Naive thymus-derived CD8-positive, alpha-beta T cell (primary cell): ENCODE results near the gene TTC12. TPM values are rescaled to one million over a fixed set of nuclear protein-coding genes. Genes with fewer than 3 reads are reported as not detected.
A peak's percentile ranks its signal among the peaks of the same experiment; 100 is the strongest.
"Not testable (repeated sequence)": the region's sequence is repeated elsewhere in the genome, so short reads cannot be mapped to it uniquely, and the experiment has no call there.

Experiments used
- ATAC-seq, 2 donors: fragments of 150-1000 bp; cut with Tn5 transposase in 1 of 2; sonication (Bioruptor Pico), chemical (Tn5 transposase) in 1 of 2; 1 replicate in 1 of 2; 2 replicates in 1 of 2; pipeline ENCODE4 v1.10.0; 2021; ENCODE audit warnings: mild to moderate bottlenecking in 2 of 2, moderate library complexity in 2 of 2
- POLR2A ChIA-PET: fragments of 350-600 bp; sonication (Branson Sonifier 250); formaldehyde crosslinking; loops from one replicate; lab custom pipeline; 2021; ENCODE audit warnings: antibody characterized with exemption; lab: Charles Lee
- DNase-seq, 10 donors: peaks; one replicate each; pipeline versions ENCODE4 v3.0.0 to v3.0.0-alpha.2; 2020 to 2022
- H3K27ac Mint-ChIP-seq, 10 donors: one replicate each; pipeline ENCODE4 v1.8.0; 2020 to 2022; ENCODE audit warnings: mild to moderate bottlenecking in 10 of 10, mixed read lengths in 10 of 10, moderate library complexity in 4 of 10, inconsistent platforms in 1 of 10
- H3K27me3 Mint-ChIP-seq, 5 donors: one replicate each; pipeline ENCODE4 v1.8.0; 2021 to 2022; ENCODE audit warnings: mixed read lengths in 5 of 5
- H3K36me3 Mint-ChIP-seq, 3 donors: one replicate each; pipeline ENCODE4 v1.8.0; 2020 to 2022; ENCODE audit warnings: mixed read lengths in 3 of 3, mild to moderate bottlenecking in 2 of 3, inconsistent platforms in 1 of 3
- H3K4me1 Mint-ChIP-seq, 4 donors: one replicate each; pipeline ENCODE4 v1.8.0; 2021 to 2022; ENCODE audit warnings: mixed read lengths in 4 of 4
- H3K4me3 Mint-ChIP-seq, 10 donors: one replicate each; pipeline ENCODE4 v1.8.0; 2020 to 2022; ENCODE audit warnings: mild to moderate bottlenecking in 10 of 10, mixed read lengths in 10 of 10, moderate library complexity in 6 of 10, inconsistent platforms in 1 of 10
- H3K9me3 Mint-ChIP-seq, 9 donors: one replicate each; pipeline ENCODE4 v1.8.0; 2020 to 2022; ENCODE audit warnings: mixed read lengths in 9 of 9, mild to moderate bottlenecking in 3 of 9, inconsistent platforms in 1 of 9, moderate library complexity in 1 of 9
- polyA plus RNA-seq, 3 donors: library from polyadenylated mRNA; unstranded; fragments of 300-500 nt; fragmentation: Illumina TruSeq; gene quantifications; one replicate each; pipeline ENCODE4 v1.2.3, GENCODE V29; 2021
- total RNA-seq, 8 experiments: library from RNA in 2 of 8; stranded (reverse) in 2 of 8; gene quantifications; one replicate each; pipeline ENCODE4 v1.2.3 and lab custom pipeline; 2021 to 2026

TTC12 gene
- total and polyA plus RNA-seq, 5 experiments from 2014 or later, result 6.9 to 95.8 (median 11.3) TPM

DNA sequence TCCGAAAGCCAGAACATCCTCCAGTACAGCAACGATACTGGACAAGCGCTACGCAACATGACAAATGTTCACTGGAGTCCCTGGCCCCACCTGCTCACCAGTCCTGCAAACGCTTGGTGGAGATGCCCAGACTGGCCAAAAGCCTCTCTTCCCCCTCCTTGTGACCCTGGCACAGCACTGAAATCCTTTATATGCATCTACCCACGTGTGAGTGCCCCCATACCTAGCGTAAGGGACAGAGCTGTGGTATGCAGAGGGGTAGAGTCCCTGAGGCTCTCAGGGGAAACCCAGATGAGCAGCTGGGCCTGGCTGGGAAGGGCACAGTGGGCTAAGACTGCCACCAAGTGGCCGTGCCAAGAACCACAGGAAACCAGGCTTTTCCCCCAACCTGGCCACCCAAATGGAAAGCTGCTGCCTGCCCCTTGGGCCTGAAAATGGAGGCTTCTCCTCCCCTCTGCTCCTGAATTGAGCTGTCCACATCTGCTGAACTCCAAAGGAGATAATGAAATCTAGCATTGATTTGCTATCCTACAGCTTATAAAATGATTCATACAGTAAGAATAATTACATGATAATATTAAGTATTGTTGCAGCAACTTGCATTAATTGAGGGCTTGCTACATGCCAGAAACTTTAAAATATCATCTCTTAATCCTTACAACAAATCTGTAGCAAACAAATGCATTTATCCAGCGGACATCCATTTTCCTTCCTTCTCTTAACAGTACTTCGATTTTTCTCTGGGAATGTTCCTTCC lies 24.8 kb upstream of the TTC12 start:
- peak; percentile 82 to 89 for ATAC-seq
- DNase-seq, result peak; percentile 32 to 71 (median 50)
- H3K36me3 Mint-ChIP-seq, result no peaks in the 10 kb centered on the region
- peaks cover 8 to 15% (median 12%) of the 10 kb centered on the region in 5 donors for H3K27me3 Mint-ChIP-seq
- no peaks in the 10 kb centered on the region for H3K9me3 Mint-ChIP-seq
- H3K4me1 Mint-ChIP-seq, result no peaks in the 10 kb centered on the region
- POLR2A ChIA-PET, result no interaction called here
- no peak overlapping the region for H3K4me3 Mint-ChIP-seq
- H3K27ac Mint-ChIP-seq, result no peak overlapping the region

DNA sequence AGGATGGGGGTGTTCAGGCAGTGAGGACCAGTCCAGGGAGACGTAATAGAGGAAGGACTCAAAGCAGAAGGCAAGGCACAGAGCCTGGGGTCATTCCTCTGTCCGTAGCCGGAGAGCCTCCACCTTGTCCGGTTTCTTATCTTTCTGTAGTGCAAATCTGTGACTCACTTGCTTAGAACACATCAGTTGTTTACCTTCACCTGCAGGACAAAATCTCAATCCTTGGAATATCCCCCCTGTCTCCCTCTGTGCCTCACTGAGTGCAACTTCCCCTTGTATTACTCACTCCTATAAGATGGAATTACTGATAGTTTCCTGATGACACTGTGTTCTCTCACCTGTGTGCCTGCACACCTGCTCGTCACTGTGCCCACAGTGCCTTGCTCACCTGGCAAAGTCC lies 20.4 kb upstream of the TTC12 start:
- POLR2A ChIA-PET, result no interaction called here
- Mint-ChIP-seq H3K9me3 (no peaks in the 10 kb centered on the region), H3K4me1 (no peaks in the 10 kb centered on the region), H3K36me3 (no peaks in the 10 kb centered on the region), H3K27me3 (peaks cover 21 to 48% (median 31%) of the 10 kb centered on the region in 5 donors), H3K27ac (no peak overlapping the region), H3K4me3 (no peak overlapping the region)
- no peak for ATAC-seq
- no peak for DNase-seq

DNA sequence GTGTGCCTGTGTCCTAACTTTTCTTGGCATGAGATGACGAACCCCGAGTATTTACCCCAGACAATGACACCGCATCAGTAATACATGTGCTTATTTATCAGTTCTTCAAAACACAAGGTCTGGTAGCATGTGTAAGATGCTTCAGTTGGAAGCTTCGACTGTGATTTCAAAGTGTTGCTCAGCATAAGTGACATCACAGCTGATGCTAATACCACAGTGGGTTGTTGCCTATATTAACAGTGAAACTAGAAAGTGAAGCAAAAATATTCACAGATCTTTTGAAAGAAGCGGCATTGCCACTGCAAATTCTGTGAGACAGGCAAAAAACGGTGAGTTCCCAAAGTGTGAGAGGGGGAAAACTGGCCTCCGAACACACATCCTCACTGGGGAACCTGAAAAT lies 18.4 kb upstream of the TTC12 start:
- Mint-ChIP-seq H3K9me3 (no peaks in the 10 kb centered on the region), H3K27me3 (peaks cover 21 to 69% (median 41%) of the 10 kb centered on the region in 5 donors), H3K27ac (no peak overlapping the region), H3K4me3 (no peak overlapping the region), H3K36me3 (no peaks in the 10 kb centered on the region), H3K4me1 (no peaks in the 10 kb centered on the region)
- DNase-seq (no peak), ATAC-seq (no peak)
- POLR2A ChIA-PET, result no interaction called here

DNA sequence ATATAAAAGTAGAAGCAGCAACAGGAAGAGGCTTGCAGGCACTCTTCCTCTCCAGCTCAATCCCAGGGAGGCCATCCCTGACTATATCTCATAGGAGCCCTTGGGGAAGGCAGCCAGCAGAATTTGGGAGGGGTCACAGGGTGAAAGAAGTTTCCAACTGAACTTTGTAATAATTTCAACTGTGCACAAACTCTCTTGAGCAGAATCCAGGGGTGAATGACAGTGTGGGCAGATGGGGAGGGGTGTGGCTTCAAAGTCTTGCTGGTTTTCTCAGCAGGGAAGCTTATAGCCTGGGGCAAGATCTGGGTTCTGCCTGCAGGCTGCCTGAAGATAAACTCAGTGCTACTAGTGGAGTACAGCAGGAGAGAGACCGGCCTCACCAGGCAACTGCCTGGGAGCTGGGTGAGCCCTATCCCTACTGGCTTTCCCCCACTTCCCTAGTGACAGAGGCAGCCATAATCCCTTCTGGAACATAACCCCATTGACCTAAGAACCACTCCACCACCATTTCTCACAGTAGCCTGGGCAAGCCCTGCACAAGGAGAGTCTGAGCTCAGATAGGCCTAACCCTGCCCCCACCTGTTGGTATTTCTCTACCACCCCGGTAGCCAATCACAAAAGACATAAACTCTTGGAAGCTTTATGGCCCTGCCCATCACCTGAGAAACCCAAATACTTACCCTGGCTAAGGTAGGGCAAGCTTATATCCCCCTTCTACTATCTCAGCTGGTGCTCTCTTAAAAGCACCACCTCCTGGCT lies 17.8 kb upstream of the TTC12 start:
- no peak overlapping the region for H3K27ac Mint-ChIP-seq
- DNase-seq, result no peak
- POLR2A ChIA-PET, result no interaction called here
- peaks cover 21 to 75% (median 44%) of the 10 kb centered on the region in 5 donors for H3K27me3 Mint-ChIP-seq
- no peaks in the 10 kb centered on the region for H3K9me3 Mint-ChIP-seq
- H3K4me1 Mint-ChIP-seq, result no peaks in the 10 kb centered on the region
- no peaks in the 10 kb centered on the region for H3K36me3 Mint-ChIP-seq
- ATAC-seq, result no peak
- H3K4me3 Mint-ChIP-seq, result no peak overlapping the region

DNA sequence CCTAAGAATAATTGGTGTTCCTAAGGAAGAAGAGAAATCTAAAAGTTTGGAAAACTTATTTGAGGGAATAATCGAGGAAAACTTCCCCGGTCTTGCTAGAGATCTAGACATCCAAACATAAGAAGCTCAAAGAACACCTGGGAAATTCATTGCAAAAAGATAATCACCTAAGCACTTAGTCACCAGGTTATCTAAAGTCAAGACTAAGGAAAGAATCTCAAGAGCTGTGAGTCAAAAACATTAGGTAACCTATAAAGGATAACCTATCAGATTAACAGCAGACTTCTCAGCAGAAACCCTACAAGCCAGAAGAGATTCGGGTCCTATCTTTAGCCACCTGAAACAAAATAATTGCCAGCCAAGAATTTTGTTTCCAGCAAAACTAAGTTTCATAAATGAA lies 15.9 kb upstream of the TTC12 start:
- ATAC-seq, DNase-seq, H3K9me3 Mint-ChIP-seq, H3K36me3 Mint-ChIP-seq, POLR2A ChIA-PET, H3K4me3 Mint-ChIP-seq, H3K4me1 Mint-ChIP-seq, H3K27ac Mint-ChIP-seq: not testable (repeated sequence)
- peaks cover 14 to 75% (median 53%) of the 10 kb centered on the region in 5 donors for H3K27me3 Mint-ChIP-seq

DNA sequence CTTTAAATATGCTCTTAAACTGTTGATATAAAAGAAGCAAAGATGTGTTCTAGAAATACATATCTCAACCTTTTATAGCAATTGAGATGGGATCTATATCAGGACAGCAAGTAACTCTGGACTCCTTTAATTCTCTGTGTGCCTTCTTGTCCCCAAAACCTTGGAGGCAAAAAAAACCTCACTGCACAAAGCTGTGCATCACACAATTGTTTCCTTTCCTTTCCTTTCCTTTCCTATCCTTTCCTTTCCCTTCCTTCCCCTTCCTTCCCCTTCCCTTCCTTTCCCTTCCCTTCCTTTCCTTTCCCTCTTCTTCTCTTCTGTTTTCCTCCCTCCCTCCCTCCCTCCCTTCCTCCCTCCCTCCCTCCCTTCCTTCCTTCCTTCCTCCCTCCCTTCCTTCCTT lies 9.5 kb upstream of the TTC12 start:
- H3K4me3 Mint-ChIP-seq, result no peak overlapping the region
- ATAC-seq (no peak), DNase-seq (no peak)
- no peaks in the 10 kb centered on the region for H3K36me3 Mint-ChIP-seq
- POLR2A ChIA-PET, result no interaction called here
- peaks cover 0 to 21% (median 18%) of the 10 kb centered on the region in 5 donors for H3K27me3 Mint-ChIP-seq
- H3K4me1 Mint-ChIP-seq, result no peaks in the 10 kb centered on the region
- peak overlapping the region in 3 of 10 donors; percentile 76 to 86 (median 81) for H3K27ac Mint-ChIP-seq
- no peaks in the 10 kb centered on the region for H3K9me3 Mint-ChIP-seq

DNA sequence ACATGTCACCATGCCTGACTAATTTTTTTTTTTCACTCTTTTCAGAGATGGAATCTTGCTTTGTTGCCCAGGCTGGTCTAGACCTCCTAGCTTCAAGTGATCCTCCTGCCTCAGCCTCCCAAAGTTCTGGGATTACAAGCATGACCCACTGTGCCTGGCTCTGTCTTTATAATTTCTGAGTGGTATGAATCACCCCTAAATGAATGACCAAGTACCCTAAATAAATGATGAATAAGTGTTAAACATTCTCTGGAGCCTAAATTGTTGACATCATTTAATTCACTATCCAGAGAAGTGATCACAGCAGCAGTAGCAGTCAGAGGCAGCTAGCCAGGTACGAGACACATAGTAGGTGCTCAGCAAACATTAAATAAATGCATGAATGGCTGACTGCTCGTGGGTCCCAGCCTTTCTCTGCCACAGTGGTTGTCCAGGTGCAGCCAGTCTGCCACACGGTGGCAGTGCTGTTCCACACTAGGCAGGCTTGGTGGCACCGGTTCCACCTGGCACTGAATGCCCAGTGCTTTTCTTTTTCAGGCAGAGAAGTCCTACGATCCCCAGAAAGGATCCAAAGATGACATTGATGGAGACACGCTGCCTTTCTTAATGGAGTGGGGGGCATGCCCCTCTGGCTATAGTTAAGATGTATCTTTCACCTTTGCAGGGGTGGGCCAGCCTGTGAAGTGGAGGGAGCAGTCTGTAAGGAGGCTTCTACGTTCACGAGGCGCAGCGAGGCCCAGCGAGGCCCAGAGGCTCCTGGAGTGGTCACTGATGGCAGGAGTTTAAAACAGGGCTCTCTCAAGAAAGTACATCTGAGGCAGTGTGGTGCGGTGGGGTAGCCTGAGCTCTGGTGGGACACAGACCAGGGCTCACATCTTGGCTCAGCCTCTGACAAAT lies 8.7 kb upstream of the TTC12 start:
- peak overlapping the region in 3 of 10 donors; percentile 76 to 86 (median 81) for H3K27ac Mint-ChIP-seq
- H3K4me1 Mint-ChIP-seq, result no peaks in the 10 kb centered on the region
- DNase-seq, result peak; percentile 40 to 85 (median 59)
- H3K9me3 Mint-ChIP-seq, result no peaks in the 10 kb centered on the region
- no peak overlapping the region for H3K4me3 Mint-ChIP-seq
- POLR2A ChIA-PET, result no interaction called here
- no peaks in the 10 kb centered on the region for H3K36me3 Mint-ChIP-seq
- peak; percentile 75 to 99 for ATAC-seq
- H3K27me3 Mint-ChIP-seq, result peaks cover 0 to 15% (median 13%) of the 10 kb centered on the region in 5 donors

DNA sequence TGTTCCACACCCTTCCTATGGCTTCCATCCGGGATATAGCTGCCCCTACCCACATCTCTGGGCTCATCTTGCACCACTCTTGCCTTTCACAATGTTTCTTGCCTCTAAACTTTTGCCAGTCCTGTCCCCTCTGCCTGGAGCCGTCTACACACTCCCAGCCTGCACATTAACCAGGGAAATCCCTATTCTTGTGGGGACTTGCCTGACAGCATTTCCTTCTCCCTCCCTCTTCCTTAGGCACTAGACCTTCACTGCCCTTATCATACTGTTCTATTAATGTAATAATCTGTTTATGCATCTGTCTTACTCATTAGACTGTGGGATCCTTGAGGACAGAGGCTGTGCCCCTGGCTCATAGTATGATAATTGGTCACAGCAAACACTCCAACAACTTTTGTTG lies 5.8 kb upstream of the TTC12 start:
- H3K4me1 Mint-ChIP-seq, result peaks cover 5 to 11% (median 5%) of the 10 kb centered on the region in 4 donors
- POLR2A ChIA-PET, result no interaction called here

DNA sequence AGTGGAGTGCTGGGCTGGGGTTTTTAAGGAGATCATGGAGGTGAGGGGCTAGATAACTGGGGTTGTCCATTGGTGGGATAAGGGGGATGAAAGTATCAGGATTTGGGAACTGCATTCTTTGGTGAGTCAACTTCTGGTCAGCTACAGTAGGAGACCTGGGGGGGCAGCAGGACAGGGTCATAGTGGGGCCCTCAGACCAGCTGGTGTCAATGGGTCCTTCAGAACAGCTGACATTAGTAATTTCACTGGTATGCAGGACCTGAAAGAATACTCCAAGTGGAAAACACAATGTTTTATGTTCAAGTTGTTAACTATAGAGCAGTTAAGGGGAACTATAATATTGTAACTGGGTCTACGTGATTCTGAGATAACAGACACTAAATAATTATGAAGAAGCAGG lies 2.8 kb upstream of the TTC12 start:
- peak overlapping the region in 4 of 10 donors; percentile 25 to 66 (median 57) for H3K27ac Mint-ChIP-seq
- POLR2A ChIA-PET, result no interaction called here
- H3K27me3 Mint-ChIP-seq, result peaks cover 0 to 2% (median 0%) of the 10 kb centered on the region in 5 donors
- H3K4me1 Mint-ChIP-seq, result peaks cover 14 to 29% (median 24%) of the 10 kb centered on the region in 4 donors
- peaks cover 0 to under 1% (median 0%) of the 10 kb centered on the region in 3 donors for H3K36me3 Mint-ChIP-seq
- no peak for ATAC-seq
- H3K9me3 Mint-ChIP-seq, result no peaks in the 10 kb centered on the region
- no peak overlapping the region for H3K4me3 Mint-ChIP-seq
- DNase-seq, result no peak

More for the DNA sequence above, 5.8 kb upstream of the TTC12 start:
- no peak overlapping the region for H3K4me3 Mint-ChIP-seq
- H3K36me3 Mint-ChIP-seq, result no peaks in the 10 kb centered on the region
- peaks cover 0 to 4% (median 0%) of the 10 kb centered on the region in 5 donors for H3K27me3 Mint-ChIP-seq
- DNase-seq (no peak), ATAC-seq (no peak)
- H3K9me3 Mint-ChIP-seq, result no peaks in the 10 kb centered on the region
- H3K27ac Mint-ChIP-seq, result no peak overlapping the region

DNA sequence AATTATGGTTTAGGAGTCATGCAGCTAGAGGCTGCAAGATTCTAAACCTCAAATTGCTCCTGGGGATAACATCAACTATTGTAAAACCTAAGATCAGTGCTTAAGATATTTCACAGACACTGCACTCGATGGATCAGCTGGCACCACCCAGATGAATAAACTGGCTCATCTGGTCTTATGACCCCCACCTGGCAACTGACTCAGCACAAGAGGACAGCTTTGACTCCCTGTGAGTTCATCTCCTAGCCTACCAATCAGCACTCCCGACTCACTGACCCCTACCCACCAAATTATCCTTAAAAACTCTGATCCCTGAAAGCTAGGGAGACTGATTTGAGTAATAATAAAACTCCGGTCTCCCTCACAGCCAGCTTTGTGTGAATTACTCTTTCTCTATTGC lies 782 bp upstream of the TTC12 start:
- peaks cover 20 to 41% (median 27%) of the 10 kb centered on the region in 4 donors for H3K4me1 Mint-ChIP-seq
- POLR2A ChIA-PET, result interaction anchor here (1.1 to 1.4 kb wide), 3 partner anchors 9 to 1387 kb away, joined by 3 to 4 read pairs (median 3); partner anchors contain the start of genes SDHD and TIMM8B

DNA sequence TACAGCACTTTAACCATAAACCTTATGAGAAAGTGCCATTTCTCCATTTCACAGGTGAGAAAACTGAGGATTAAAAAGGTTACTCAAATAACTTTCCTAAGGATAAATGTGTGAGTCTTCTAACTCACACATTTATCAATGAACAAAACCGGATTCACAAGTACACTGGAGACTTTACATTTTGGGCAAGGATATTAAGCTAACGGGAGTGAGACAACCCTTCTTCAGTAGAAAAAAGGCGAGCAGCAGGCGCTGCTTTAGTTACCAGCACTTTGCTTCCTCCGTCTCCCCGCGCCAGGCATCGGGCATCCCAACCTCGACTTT lies 356 bp upstream of the TTC12 start:
- DNase-seq (no peak), ATAC-seq (no peak)
- H3K36me3 Mint-ChIP-seq, result peaks cover 5 to 21% (median 21%) of the 10 kb centered on the region in 3 donors
- H3K27me3 Mint-ChIP-seq, result peaks cover 0 to 2% (median 0%) of the 10 kb centered on the region in 5 donors
- H3K9me3 Mint-ChIP-seq, result no peaks in the 10 kb centered on the region
- H3K4me1 Mint-ChIP-seq, result peaks cover 22 to 41% (median 27%) of the 10 kb centered on the region in 4 donors
- H3K27ac Mint-ChIP-seq, result peak overlapping the region; percentile 68 to 96 (median 86)
- peak overlapping the region; percentile 74 to 91 (median 87) for H3K4me3 Mint-ChIP-seq
- POLR2A ChIA-PET, result interaction anchor here (0.6 to 1.4 kb wide), 5 partner anchors 9 to 1387 kb away, joined by 3 to 5 read pairs (median 3); partner anchors contain the start of genes SDHD and TIMM8B

More for the DNA sequence above, 782 bp upstream of the TTC12 start:
- H3K36me3 Mint-ChIP-seq, result peaks cover 4 to 17% (median 17%) of the 10 kb centered on the region in 3 donors
- H3K4me3 Mint-ChIP-seq, result peak overlapping the region; percentile 74 to 91 (median 87)
- peaks cover 0 to 2% (median 0%) of the 10 kb centered on the region in 5 donors for H3K27me3 Mint-ChIP-seq
- no peaks in the 10 kb centered on the region for H3K9me3 Mint-ChIP-seq
- ATAC-seq (no peak), DNase-seq (no peak)
- H3K27ac Mint-ChIP-seq, result peak overlapping the region; percentile 58 to 96 (median 86)

DNA sequence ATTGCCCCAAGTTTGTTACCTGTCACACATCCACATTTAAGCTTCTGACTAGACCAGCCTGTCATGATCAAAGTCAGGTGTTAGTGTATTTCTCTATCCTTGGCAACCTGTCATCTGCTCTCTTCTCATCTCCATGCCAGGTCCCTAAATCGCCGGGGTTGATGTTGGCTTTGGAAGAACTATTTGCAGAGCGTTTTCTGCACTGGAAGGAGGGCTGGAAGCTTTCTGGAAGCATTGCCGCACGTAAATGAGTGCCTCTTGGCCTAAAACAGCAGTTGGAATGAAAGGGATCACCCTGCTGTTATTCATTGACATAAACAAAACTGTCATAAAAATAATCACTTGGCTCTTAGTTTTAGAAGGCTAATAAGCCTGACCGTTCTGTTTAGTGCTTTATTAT lies 1.4 kb downstream of the TTC12 start:
- DNase-seq, result peak in 2 of 10 donors; percentile 2 to 5
- H3K27ac Mint-ChIP-seq, result peak overlapping the region; percentile 84 to 96 (median 92)
- H3K4me3 Mint-ChIP-seq, result peak overlapping the region; percentile 74 to 91 (median 87)
- H3K27me3 Mint-ChIP-seq, result peaks cover 0 to 2% (median 0%) of the 10 kb centered on the region in 5 donors
- no peaks in the 10 kb centered on the region for H3K9me3 Mint-ChIP-seq
- H3K36me3 Mint-ChIP-seq, result peaks cover 5 to 30% (median 24%) of the 10 kb centered on the region in 3 donors
- ATAC-seq, result no peak
- POLR2A ChIA-PET, result no interaction called here
- peaks cover 24 to 41% (median 27%) of the 10 kb centered on the region in 4 donors for H3K4me1 Mint-ChIP-seq
